ENCODE data around the gene YEATS4. TPM values are rescaled to one million over a fixed set of nuclear protein-coding genes. Genes with fewer than 3 reads are reported as not detected.

YEATS4 gene
- total and polyA plus RNA-seq, 10 donors: 11.3 to 36.5 (median 16.3) TPM

- no peaks in the 10 kb centered on the region for H3K4me1 ChIP-seq
- intact Hi-C loops (cut with DNase I; ENCODE audit: low total_unique reads): no loop called here
- DNase-seq: no peak
- no peak for TF ChIP-seq POLR2A (IDR thresholded peaks at IDR 0.05)
- TF ChIP-seq CTCF (IDR thresholded peaks at IDR 0.05 in 8 of 11, conservative IDR thresholded peaks at IDR 0.05 in 3 of 11): no peak
- TF ChIP-seq POLR2AphosphoS5 (IDR thresholded peaks at IDR 0.05): no peak
- H3K9me3 ChIP-seq: no peaks in the 10 kb centered on the region
- no peaks in the 10 kb centered on the region for H3K36me3 ChIP-seq
- no peak overlapping the region for H3K4me3 ChIP-seq
- H3K27ac ChIP-seq: no peak overlapping the region
- H3K27me3 ChIP-seq (replicated peaks in 1 of 7): no peaks in the 10 kb centered on the region
- 88 to 96% (median 93%) methylated on average over 8 of the region's 8 CpGs for WGBS, 5 donors
Observed at GRCh38 chr12:69430942-69431590, 71.5 kb downstream of the YEATS4 start.

GRCh38 chr12:69431591-69432222 lies 72.2 kb downstream of the YEATS4 start:
- WGBS, 5 donors: 67 to 92% (median 88%) methylated on average over 8 of the region's 8 CpGs

DNA sequence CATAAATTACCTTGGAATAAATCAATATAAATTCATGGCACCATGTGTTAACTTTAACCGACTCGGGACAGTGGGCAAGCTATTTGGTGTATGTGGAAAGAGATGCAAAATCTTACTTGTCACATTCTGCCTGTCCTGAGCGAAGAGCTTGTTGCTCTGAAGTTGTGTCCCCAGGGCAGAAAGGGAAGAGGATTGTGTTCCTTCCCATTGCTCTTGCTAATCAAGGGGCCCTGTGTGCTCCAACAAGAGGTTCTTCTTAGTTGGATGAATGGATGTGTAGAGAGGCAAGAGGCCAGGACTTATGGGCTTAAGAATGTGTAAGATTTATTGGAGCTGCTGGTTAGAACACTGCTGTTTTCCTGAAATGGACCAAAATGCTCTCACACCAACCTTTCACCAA lies 74.1 kb downstream of the YEATS4 start:
- no peak for DNase-seq
- H3K27ac ChIP-seq: no peak overlapping the region
- H3K4me3 ChIP-seq: no peak overlapping the region
- 86 to 99% (median 95%) methylated on average over 3 of the region's 3 CpGs for WGBS, 5 donors
- no peaks in the 10 kb centered on the region for H3K4me1 ChIP-seq
- no peaks in the 10 kb centered on the region for H3K9me3 ChIP-seq
- TF ChIP-seq POLR2AphosphoS5 (IDR thresholded peaks at IDR 0.05): no peak
- no peak for TF ChIP-seq POLR2A (IDR thresholded peaks at IDR 0.05)
- no peak for TF ChIP-seq CTCF (IDR thresholded peaks at IDR 0.05 in 8 of 11, conservative IDR thresholded peaks at IDR 0.05 in 3 of 11)
- H3K36me3 ChIP-seq: no peaks in the 10 kb centered on the region
- H3K27me3 ChIP-seq (replicated peaks in 1 of 7): no peaks in the 10 kb centered on the region
- intact Hi-C loops (cut with DNase I; ENCODE audit: low total_unique reads): no loop called here

More at GRCh38 chr12:69431591-69432222, 72.2 kb downstream of the YEATS4 start:
- intact Hi-C loops (cut with DNase I; ENCODE audit: low total_unique reads): no loop called here
- Histone ChIP-seq H3K27ac (no peak overlapping the region), H3K9me3 (no peaks in the 10 kb centered on the region), H3K4me1 (no peaks in the 10 kb centered on the region), H3K27me3 (replicated peaks in 1 of 7) (no peaks in the 10 kb centered on the region), H3K4me3 (no peak overlapping the region), H3K36me3 (no peaks in the 10 kb centered on the region)
- DNase-seq: no peak
- TF ChIP-seq POLR2A (IDR thresholded peaks at IDR 0.05): no peak
- TF ChIP-seq POLR2AphosphoS5 (IDR thresholded peaks at IDR 0.05): no peak
- no peak for TF ChIP-seq CTCF (IDR thresholded peaks at IDR 0.05 in 8 of 11, conservative IDR thresholded peaks at IDR 0.05 in 3 of 11)

DNA sequence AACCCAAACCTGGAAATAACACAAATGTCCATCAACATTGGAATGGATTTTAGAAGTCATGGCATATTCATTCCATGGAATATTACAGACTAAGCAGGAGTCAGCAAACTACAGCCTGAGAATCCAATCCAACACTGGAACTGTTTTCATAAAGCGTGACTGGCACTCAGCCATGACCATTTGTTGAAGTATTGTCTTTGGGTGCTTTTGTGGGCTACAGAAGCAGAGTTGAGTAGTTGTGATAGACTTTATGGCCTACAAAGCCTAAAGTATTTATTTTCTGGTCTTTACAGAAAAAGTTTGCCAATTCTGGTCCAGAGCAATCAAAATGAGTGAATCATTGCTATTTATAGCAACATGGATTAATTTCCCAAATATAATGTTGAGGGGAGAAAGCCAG lies 76.1 kb downstream of the YEATS4 start:
- intact Hi-C loops (cut with DNase I; ENCODE audit: low total_unique reads): no loop called here
- Histone ChIP-seq H3K36me3 (no peaks in the 10 kb centered on the region), H3K27ac (no peak overlapping the region), H3K27me3 (replicated peaks in 1 of 7) (no peaks in the 10 kb centered on the region), H3K4me3 (no peak overlapping the region), H3K4me1 (no peaks in the 10 kb centered on the region), H3K9me3 (no peaks in the 10 kb centered on the region)
- no peak for TF ChIP-seq CTCF (IDR thresholded peaks at IDR 0.05 in 8 of 11, conservative IDR thresholded peaks at IDR 0.05 in 3 of 11)
- TF ChIP-seq POLR2A (IDR thresholded peaks at IDR 0.05): no peak
- no peak for TF ChIP-seq POLR2AphosphoS5 (IDR thresholded peaks at IDR 0.05)
- WGBS, 5 donors: 56 to 92% (median 88%) methylated on average over 1 of the region's 1 CpG
- DNase-seq: no peak
